IMR-90 (cell line): ENCODE results near the gene TBL3. TPM values are rescaled to one million over a fixed set of nuclear protein-coding genes. Genes with fewer than 3 reads are reported as not detected.

Experiments used
- ATAC-seq: fragments of 200-7000 bp; cut with Tn5 transposase; 2 replicates; pipeline ENCODE4 v1.9.1; 2020; ENCODE audit warnings: low read depth, mild to moderate bottlenecking, moderate library complexity
- BruUV-seq: library from RNA; stranded (reverse); fragments of 400-500 nt; replicated peaks from 2 replicates; lab custom pipeline; 2021; lab: Mats Ljungman, UMichigan
- CTCF ChIA-PET: fragments of 300-600 bp; formaldehyde crosslinking; extraction: SDS; loops from one replicate; lab custom pipeline; 2021; ENCODE audit warnings: antibody characterized with exemption; lab: Yijun Ruan, JAX
- POLR2A ChIA-PET: fragments of 300-600 bp; sonication (Branson Sonifier 250); formaldehyde crosslinking; loops from one replicate; lab custom pipeline; 2022; ENCODE audit warnings: antibody characterized with exemption; ENCODE audit not compliant: unreplicated experiment; lab: Charles Lee
- DNase-seq: peaks from one replicate; pipeline ENCODE4 v3.0.0; 2013
- H2AFZ ChIP-seq: replicated peaks from 2 replicates; pipeline ENCODE3; 2013; ENCODE audit warnings: low read length, mild to moderate bottlenecking; ENCODE audit not compliant: poor library complexity
- H2AK5ac ChIP-seq: 2 replicates; pipeline ENCODE4 v1.6.1; 2013; ENCODE audit warnings: low read depth, low read length, inconsistent platforms
- H2AK9ac ChIP-seq: replicated peaks from 2 replicates; pipeline ENCODE3; 2013; ENCODE audit warnings: mild to moderate bottlenecking, low read depth, low read length, moderate library complexity; ENCODE audit not compliant: poor library complexity
- H2BK120ac ChIP-seq: 2 replicates; pipeline ENCODE4 v1.6.1; 2013; ENCODE audit warnings: low read depth, low read length, inconsistent platforms
- H2BK15ac ChIP-seq: 3 replicates; pipeline ENCODE4 v1.6.1; 2013; ENCODE audit warnings: low read depth, low read length, inconsistent platforms
- H2BK20ac ChIP-seq: 2 replicates; pipeline ENCODE4 v1.6.1; 2013; ENCODE audit warnings: low read depth, mild to moderate bottlenecking, inconsistent platforms, low read length, moderate library complexity
- H2BK5ac ChIP-seq: 2 replicates; pipeline ENCODE4 v1.6.1; 2013; ENCODE audit warnings: mild to moderate bottlenecking, low read depth, low read length, inconsistent platforms; ENCODE audit not compliant: poor library complexity, severe bottlenecking
- H3K14ac ChIP-seq: replicated peaks from 2 replicates; pipeline ENCODE4 v1.6.1; 2013; ENCODE audit warnings: low read depth, low read length, inconsistent platforms
- H3K18ac ChIP-seq: 2 replicates; pipeline ENCODE4 v1.6.1; 2013; ENCODE audit warnings: low read depth, low read length, control low read depth
- H3K23ac ChIP-seq: 2 replicates; pipeline ENCODE4 v1.6.1; 2013; ENCODE audit warnings: low read depth, low read length, inconsistent platforms
- H3K27ac ChIP-seq: 2 replicates; pipeline ENCODE4 v1.5.1; 2013; ENCODE audit warnings: mild to moderate bottlenecking, control low read depth, low read length; ENCODE audit not compliant: insufficient read depth
- H3K27me3 ChIP-seq: 2 replicates; pipeline ENCODE4 v1.6.1; 2013; ENCODE audit warnings: low read length; ENCODE audit not compliant: control insufficient read depth, insufficient read depth
- H3K36me3 ChIP-seq: 2 replicates; pipeline ENCODE4 v1.6.1; 2013; ENCODE audit warnings: low read length, mixed read lengths; ENCODE audit not compliant: control insufficient read depth, insufficient read depth
- H3K4ac ChIP-seq: 2 replicates; pipeline ENCODE4 v1.6.1; 2013; ENCODE audit warnings: low read depth, low read length, inconsistent platforms
- H3K4me1 ChIP-seq: 2 replicates; pipeline ENCODE4 v1.6.1; 2013; ENCODE audit warnings: low read length, mixed read lengths; ENCODE audit not compliant: control insufficient read depth, insufficient read depth
- H3K4me2 ChIP-seq: 2 replicates; pipeline ENCODE4 v1.6.1; 2013; ENCODE audit warnings: low read depth, mild to moderate bottlenecking, control low read depth, low read length, moderate library complexity
- H3K4me3 ChIP-seq: 2 replicates; pipeline ENCODE4 v1.5.1; 2013; ENCODE audit warnings: low read depth, mild to moderate bottlenecking, control low read depth, low read length, moderate library complexity; ENCODE audit not compliant: insufficient read depth
- H3K56ac ChIP-seq: 2 replicates; pipeline ENCODE4 v1.6.1; 2013; ENCODE audit warnings: low read length, inconsistent platforms; ENCODE audit not compliant: insufficient read depth; ENCODE audit errors: extremely low read depth
- H3K79me1 ChIP-seq, 2 experiments: 2 replicates each; pipeline ENCODE4 v1.6.1; 2013; ENCODE audit warnings: low read length in 2 of 2, inconsistent platforms in 1 of 2, low read depth in 1 of 2
- H3K9ac ChIP-seq: 2 replicates; pipeline ENCODE4 v1.6.1; 2013; ENCODE audit warnings: low read depth, low read length, control low read depth
- H3K9me1 ChIP-seq: 2 replicates; pipeline ENCODE4 v1.6.1; 2013; ENCODE audit warnings: low read length, inconsistent platforms; ENCODE audit not compliant: insufficient read depth
- H3K9me3 ChIP-seq: 2 replicates; pipeline ENCODE4 v1.6.1; 2013; ENCODE audit warnings: low read length; ENCODE audit not compliant: control insufficient read depth, insufficient read depth
- H4K20me1 ChIP-seq: 2 replicates; pipeline ENCODE4 v1.6.1; 2013; ENCODE audit warnings: low read length, inconsistent platforms; ENCODE audit not compliant: insufficient read depth
- H4K5ac ChIP-seq: 2 replicates; pipeline ENCODE4 v1.6.1; 2013; ENCODE audit warnings: mild to moderate bottlenecking, low read depth, low read length, control low read depth
- H4K8ac ChIP-seq, 2 experiments: 2 replicates each; pipeline ENCODE4 v1.6.1; 2013; ENCODE audit warnings: low read depth in 2 of 2, low read length in 2 of 2, control low read depth in 1 of 2, inconsistent platforms in 1 of 2
- H4K91ac ChIP-seq: 2 replicates; pipeline ENCODE4 v1.6.1; 2013; ENCODE audit warnings: low read depth, low read length, inconsistent platforms; ENCODE audit not compliant: insufficient read depth
- MAFK ChIP-seq: IDR thresholded peaks from 2 replicates; pipeline ENCODE4 v1.6.1; 2012; ENCODE audit warnings: low read depth, low read length, improper control_type of control experiment
- MXI1 ChIP-seq: IDR thresholded peaks from 2 replicates; pipeline ENCODE4 v1.6.1; 2012; ENCODE audit warnings: low read depth, mild to moderate bottlenecking, low read length, moderate library complexity, borderline replicate concordance
- RAD21 ChIP-seq: IDR thresholded peaks from 2 replicates; pipeline ENCODE4 v1.6.1; 2012; ENCODE audit warnings: low read length, improper control_type of control experiment
- RCOR1 ChIP-seq: IDR thresholded peaks from 2 replicates; pipeline ENCODE4 v1.6.1; 2012; ENCODE audit warnings: mild to moderate bottlenecking, low read length, improper control_type of control experiment; ENCODE audit not compliant: insufficient replicate concordance
- WGBS, 2 experiments: methylation state at CpG; one replicate each; pipeline versions ENCODE4 v1.1.5 to v1.1.7; 2013; ENCODE audit warnings: missing lambda C conversion rate in 2 of 2; ENCODE audit not compliant: insufficient read length in 1 of 2; ENCODE audit errors: extremely low coverage in 2 of 2; 5-methylcytosine and 5-hydroxymethylcytosine counted together
- dilution Hi-C: fragments of 300-500 bp; cut with HindIII; formaldehyde crosslinking; loops from one replicate; pipeline ENCODE4 v1.14.3; 2018; ENCODE audit warnings: low sequenced_read_pairs; ENCODE audit not compliant: unreplicated experiment
- in situ Hi-C: fragments of 300-500 bp; cut with MboI; formaldehyde crosslinking; loops from 3 replicates; pipeline ENCODE4 v1.14.3; 2019; ENCODE audit warnings: low sequenced_read_pairs, inconsistent platforms, mixed read lengths
- intact Hi-C: fragments of 100-400 bp; cut with micrococcal nuclease; formaldehyde crosslinking; loops from 2 replicates; pipeline ENCODE4 v1.10.0; 2022
- polyA plus RNA-seq, 3 experiments: library from polyadenylated mRNA; depleted of rRNA; stranded (reverse); fragments of >200 nt; gene quantifications; 2 replicates each; pipeline ENCODE4 v1.2.3, GENCODE V29; 2012; ENCODE audit warnings: low replicate concordance in 1 of 3
- total RNA-seq: library from RNA; depleted of rRNA; stranded (reverse); fragments of >200 nt; gene quantifications from 2 replicates; pipeline ENCODE4 v1.2.3, GENCODE V29; 2012
- TF ChIP-seq, protein P1 (sequence below): conservative IDR thresholded peaks from 2 replicates; pipeline ENCODE4 v1.5.1; 2012; ENCODE audit warnings: mild to moderate bottlenecking, low read depth, low read length, improper control_type of control experiment

TBL3 gene
- total and polyA plus RNA-seq, 2 of the 4 experiments (the other 2 are of a cell fraction) = 38.5 to 60.8 TPM

DNA sequence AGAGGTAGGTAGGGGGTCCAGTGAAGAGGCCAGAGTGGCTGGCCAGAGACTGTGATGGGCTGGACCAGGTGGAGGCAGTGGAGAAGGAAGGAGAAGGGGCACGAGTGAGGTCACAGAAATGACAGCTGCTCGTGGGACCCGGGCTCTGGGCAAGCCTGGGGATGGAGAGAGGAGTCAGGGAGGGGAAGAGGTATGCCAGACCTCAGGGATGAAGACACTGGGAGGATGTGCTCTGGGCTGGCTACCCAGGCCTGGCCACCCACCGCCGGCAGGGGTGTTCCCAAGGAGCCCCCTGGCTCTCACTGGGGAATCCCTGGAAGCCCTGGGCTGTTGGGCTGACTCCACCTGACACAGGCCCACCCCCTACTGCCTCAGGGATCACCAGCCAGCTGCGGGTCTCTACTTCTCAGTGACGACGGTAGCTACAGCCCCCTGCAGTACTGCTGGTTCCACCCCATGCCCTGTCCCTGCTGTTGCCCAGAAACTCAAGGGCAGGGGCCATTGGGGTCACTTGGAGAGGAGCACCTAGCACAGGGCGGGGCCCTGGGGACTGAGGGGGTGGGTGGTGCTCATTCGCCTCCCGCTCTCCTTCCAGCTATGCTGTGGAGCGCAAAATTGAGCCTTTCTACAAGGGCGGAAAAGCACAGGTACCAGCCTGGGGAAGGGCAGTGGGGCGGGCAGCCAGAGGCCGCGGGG lies 1.8 kb downstream of the TBL3 start:
- H3K18ac ChIP-seq = no peak overlapping the region
- H2AK9ac ChIP-seq = no peak overlapping the region
- intact Hi-C loops = no loop called here
- no peak for DNase-seq
- H3K79me1 ChIP-seq = peaks cover 9 to 36% of the 10 kb centered on the region in 2 experiments
- no peak overlapping the region for H2AFZ ChIP-seq
- no peak overlapping the region for H2BK15ac ChIP-seq
- no peak overlapping the region for H2BK120ac ChIP-seq
- WGBS, 2 experiments = 97% methylated on average over 5 of the region's 16 CpGs; no CpG with 5 or more reads in 1 of the 2 experiments
- H3K4me2 ChIP-seq = no peak overlapping the region
- H3K9me1 ChIP-seq = peaks cover 3% of the 10 kb centered on the region; the same call in 1 of the 2 replicates
- H3K4me1 ChIP-seq = peaks cover 6% of the 10 kb centered on the region
- no peak overlapping the region for H3K14ac ChIP-seq
- no peak overlapping the region for H3K4ac ChIP-seq
- H2BK5ac ChIP-seq = no peak overlapping the region
- TF ChIP-seq RCOR1 = no peak
- TF ChIP-seq MXI1 = no peak
- no peak for TF ChIP-seq MAFK
- TF ChIP-seq, protein P1, sequence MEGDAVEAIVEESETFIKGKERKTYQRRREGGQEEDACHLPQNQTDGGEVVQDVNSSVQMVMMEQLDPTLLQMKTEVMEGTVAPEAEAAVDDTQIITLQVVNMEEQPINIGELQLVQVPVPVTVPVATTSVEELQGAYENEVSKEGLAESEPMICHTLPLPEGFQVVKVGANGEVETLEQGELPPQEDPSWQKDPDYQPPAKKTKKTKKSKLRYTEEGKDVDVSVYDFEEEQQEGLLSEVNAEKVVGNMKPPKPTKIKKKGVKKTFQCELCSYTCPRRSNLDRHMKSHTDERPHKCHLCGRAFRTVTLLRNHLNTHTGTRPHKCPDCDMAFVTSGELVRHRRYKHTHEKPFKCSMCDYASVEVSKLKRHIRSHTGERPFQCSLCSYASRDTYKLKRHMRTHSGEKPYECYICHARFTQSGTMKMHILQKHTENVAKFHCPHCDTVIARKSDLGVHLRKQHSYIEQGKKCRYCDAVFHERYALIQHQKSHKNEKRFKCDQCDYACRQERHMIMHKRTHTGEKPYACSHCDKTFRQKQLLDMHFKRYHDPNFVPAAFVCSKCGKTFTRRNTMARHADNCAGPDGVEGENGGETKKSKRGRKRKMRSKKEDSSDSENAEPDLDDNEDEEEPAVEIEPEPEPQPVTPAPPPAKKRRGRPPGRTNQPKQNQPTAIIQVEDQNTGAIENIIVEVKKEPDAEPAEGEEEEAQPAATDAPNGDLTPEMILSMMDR = no peak
- no peak for TF ChIP-seq RAD21
- dilution Hi-C loops = no loop called here
- no peak overlapping the region for H4K5ac ChIP-seq
- no peaks in the 10 kb centered on the region for H3K27me3 ChIP-seq
- H3K23ac ChIP-seq = no peak overlapping the region
- no peak overlapping the region for H4K8ac ChIP-seq
- in situ Hi-C loops = no loop called here
- POLR2A ChIA-PET = no interaction called here
- H3K9me3 ChIP-seq = no peaks in the 10 kb centered on the region
- no peak overlapping the region for H2BK20ac ChIP-seq
- no peak overlapping the region for H2AK5ac ChIP-seq
- H3K56ac ChIP-seq = no peak overlapping the region
- CTCF ChIA-PET = no interaction called here
- H3K9ac ChIP-seq = no peak overlapping the region
- H4K91ac ChIP-seq = no peak overlapping the region
- H3K4me3 ChIP-seq = no peak overlapping the region
- H3K27ac ChIP-seq = no peak overlapping the region
- no peaks in the 10 kb centered on the region; the same call in 1 of the 2 replicates for H4K20me1 ChIP-seq
- no TSS peak for BruUV-seq
- H3K36me3 ChIP-seq = peaks cover 40% of the 10 kb centered on the region
- no peak for ATAC-seq
